B cell (primary cell): ENCODE results near the gene IL4. TPM values are rescaled to one million over a fixed set of nuclear protein-coding genes. Genes with fewer than 3 reads are reported as not detected.

Source experiments
- ATAC-seq: fragments of 200-7000 bp; cut with Tn5 transposase; one replicate; pipeline ENCODE4 v1.10.0; 2021; ENCODE audit warnings: low read depth, mild to moderate bottlenecking, moderate number of reproducible peaks, moderate library complexity
- CTCF ChIA-PET: fragments of 350-600 bp; sonication (Branson Sonifier 250); formaldehyde crosslinking; loops from one replicate; lab custom pipeline; 2021; ENCODE audit warnings: antibody characterized with exemption, inconsistent platforms; lab: Charles Lee
- POLR2A ChIA-PET: fragments of 350-600 bp; sonication (Branson Sonifier 250); formaldehyde crosslinking; loops from one replicate; lab custom pipeline; 2021; ENCODE audit warnings: antibody characterized with exemption; lab: Charles Lee
- DNase-seq: peaks from one replicate; pipeline ENCODE4 v3.0.0; 2013
- H2AFZ ChIP-seq: 2 replicates; pipeline ENCODE4 v1.6.1; 2012; ENCODE audit warnings: mild to moderate bottlenecking, low read depth, low read length; ENCODE audit not compliant: insufficient read depth, poor library complexity, severe bottlenecking
- H3K27ac ChIP-seq, 2 donors: 1 replicate in 1 of 2; 2 replicates in 1 of 2; pipeline ENCODE4 v1.5.1; 2012 to 2013; ENCODE audit warnings: low read length in 2 of 2, mild to moderate bottlenecking in 2 of 2, moderate library complexity in 1 of 2
- H3K27me3 ChIP-seq, 4 experiments: fragments of 200-600 bp in 1 of 4; sonication (generic) in 1 of 4; replicated peaks in 1 of 4; 1 replicate in 2 of 4; 2 replicates in 2 of 4; pipeline versions ENCODE4 v1.6.1 to v1.7.0; 2013 to 2016; ENCODE audit warnings: low read length in 3 of 4, mild to moderate bottlenecking in 2 of 4, mixed read lengths in 1 of 4, moderate library complexity in 1 of 4; ENCODE audit not compliant: insufficient read depth in 4 of 4, control insufficient read depth in 3 of 4; ENCODE audit errors: control extremely low read depth in 1 of 4
- H3K36me3 ChIP-seq, 2 experiments: replicated peaks in 1 of 2; 1 replicate in 1 of 2; 2 replicates in 1 of 2; pipeline versions ENCODE4 v1.6.1 to v1.7.1; 2013; ENCODE audit warnings: low read length in 1 of 2; ENCODE audit not compliant: insufficient read depth in 2 of 2, control insufficient read depth in 1 of 2; ENCODE audit errors: control extremely low read depth in 1 of 2, extremely low read depth in 1 of 2
- H3K4me1 ChIP-seq, 2 donors: fragments of 200-600 bp in 1 of 2; sonication (generic) in 1 of 2; 1 replicate in 1 of 2; 2 replicates in 1 of 2; pipeline versions ENCODE4 v1.5.1 to v1.6.1; 2013 to 2017; ENCODE audit warnings: low read length in 2 of 2; ENCODE audit not compliant: control insufficient read depth in 2 of 2, insufficient read depth in 2 of 2
- H3K4me2 ChIP-seq: replicated peaks from 2 replicates; pipeline ENCODE3; 2012; ENCODE audit warnings: mild to moderate bottlenecking, low read depth, low read length; ENCODE audit not compliant: poor library complexity, severe bottlenecking
- H3K4me3 ChIP-seq, 5 experiments: fragments of 200-600 bp in 1 of 5; sonication (generic) in 1 of 5; 1 replicate in 3 of 5; 2 replicates in 2 of 5; pipeline versions ENCODE4 v1.5.1 to v1.7.0; 2011 to 2016; ENCODE audit warnings: low read length in 4 of 5, mild to moderate bottlenecking in 4 of 5, low read depth in 2 of 5, control low read depth in 1 of 5, moderate library complexity in 1 of 5; ENCODE audit not compliant: insufficient read depth in 1 of 5; ENCODE audit errors: control extremely low read depth in 1 of 5, extremely low read depth in 1 of 5
- H3K79me2 ChIP-seq: fragments of 200-600 bp; sonication (generic); one replicate; pipeline ENCODE4 v1.6.0; 2016; ENCODE audit warnings: low read length; ENCODE audit not compliant: control insufficient read depth, insufficient read depth
- H3K9ac ChIP-seq: fragments of 200-600 bp; sonication (generic); 2 replicates; pipeline ENCODE4 v1.6.1; 2017; ENCODE audit warnings: mild to moderate bottlenecking, low read length, moderate library complexity
- H3K9me3 ChIP-seq, 3 donors: one replicate each; pipeline versions ENCODE4 v1.6.1 to v1.7.1; 2013; ENCODE audit warnings: low read length in 2 of 3; ENCODE audit not compliant: control insufficient read depth in 2 of 3, insufficient read depth in 1 of 3; ENCODE audit errors: control extremely low read depth in 1 of 3
- H4K20me1 ChIP-seq: 2 replicates; pipeline ENCODE4 v1.6.0; 2012; ENCODE audit warnings: mild to moderate bottlenecking, low read length; ENCODE audit not compliant: insufficient read depth, control insufficient read depth, poor library complexity, severe bottlenecking
- H3K27ac Mint-ChIP-seq: one replicate; pipeline ENCODE4 v1.8.0; 2021; ENCODE audit warnings: mixed read lengths
- H3K27me3 Mint-ChIP-seq: one replicate; pipeline ENCODE4 v1.8.0; 2021; ENCODE audit warnings: mixed read lengths
- H3K4me1 Mint-ChIP-seq: one replicate; pipeline ENCODE4 v1.8.0; 2021; ENCODE audit warnings: mixed read lengths
- H3K4me3 Mint-ChIP-seq: one replicate; pipeline ENCODE4 v1.8.0; 2021; ENCODE audit warnings: mixed read lengths
- H3K9me3 Mint-ChIP-seq: one replicate; pipeline ENCODE4 v1.8.0; 2022; ENCODE audit warnings: mixed read lengths; ENCODE audit not compliant: insufficient read depth
- EZH2 ChIP-seq: IDR thresholded peaks from 2 replicates; pipeline ENCODE4 v1.6.1; 2012; ENCODE audit warnings: borderline replicate concordance, low read depth, mild to moderate bottlenecking, moderate library complexity, low read length; ENCODE audit not compliant: insufficient read depth, poor library complexity, severe bottlenecking
- WGBS: methylation state at CpG from one replicate; pipeline ENCODE4 v1.1.5; 2013; ENCODE audit warnings: missing lambda C conversion rate; ENCODE audit not compliant: insufficient coverage; 5-methylcytosine and 5-hydroxymethylcytosine counted together
- intact Hi-C: fragments of 100-400 bp; cut with micrococcal nuclease; formaldehyde crosslinking; loops from one replicate; pipeline ENCODE4 v1.10.0; 2022
- polyA plus RNA-seq: library from polyadenylated mRNA; depleted of rRNA; stranded (reverse); fragments of >200 nt; gene quantifications from 2 replicates; pipeline ENCODE4 v1.2.3, GENCODE V29; 2012
- total RNA-seq, 2 donors: library from RNA; stranded (reverse); fragments of 120-200 nt in 1 of 2; gene quantifications; 1 replicate in 1 of 2; 2 replicates in 1 of 2; pipeline versions ENCODE4 v1.2.3 to v1.2.4, GENCODE V29; 2013 to 2022
- TF ChIP-seq, protein P1 (sequence below): fragments of 200-600 bp; IDR thresholded peaks from one replicate; pipeline ENCODE4 v1.8.0; 2022; ENCODE audit warnings: antibody characterized with exemption, mild to moderate bottlenecking

The IL4 gene
- total and polyA plus RNA-seq, 2 donors (not counting 1 experiment from before 2014, with no cell fraction given) = not detected

DNA sequence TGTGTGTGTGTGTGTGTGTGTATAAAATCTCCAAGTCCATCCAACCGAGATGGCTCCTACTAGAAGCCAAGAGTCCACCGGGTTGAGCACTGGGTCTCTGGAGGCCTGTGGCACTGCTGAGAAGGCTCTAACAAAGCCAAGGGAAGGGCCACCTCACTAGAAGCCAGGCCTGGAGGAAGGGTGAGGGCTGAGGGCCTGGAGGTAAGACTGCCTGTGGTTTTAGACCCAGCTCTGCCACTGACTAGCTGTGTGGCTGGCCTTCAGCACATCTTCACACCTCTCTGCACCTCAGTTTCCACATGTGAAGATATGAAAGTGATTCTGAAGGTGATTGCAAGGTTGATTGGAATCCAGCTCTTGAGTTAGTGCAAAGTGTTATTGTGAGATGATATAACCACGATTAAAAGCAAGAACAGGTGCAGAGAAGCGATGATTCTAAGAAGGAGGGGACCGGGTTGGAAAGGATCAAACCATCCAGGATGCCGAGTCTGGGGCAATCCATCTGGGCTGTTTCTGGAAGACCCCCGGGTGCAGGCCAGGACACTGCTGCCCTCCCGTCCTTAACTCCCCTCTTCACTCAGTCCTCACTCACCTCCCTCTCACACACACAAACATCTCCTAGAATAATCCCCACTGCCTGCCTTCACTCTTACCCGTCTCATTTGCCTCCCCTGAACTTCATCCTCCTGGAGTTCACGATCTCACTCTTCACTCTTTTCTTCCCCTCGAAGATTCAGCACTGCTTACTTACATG, 2.3 kb downstream of the IL4 start:
- peaks cover 2% of the 10 kb centered on the region for H3K27me3 Mint-ChIP-seq
- no peak overlapping the region for H3K4me3 Mint-ChIP-seq
- Histone ChIP-seq H3K36me3 (no peaks in the 10 kb centered on the region), H3K9ac (no peak overlapping the region), H3K4me1 (peaks cover 4 to 14% of the 10 kb centered on the region in 2 donors), H3K4me2 (no peak overlapping the region), H2AFZ (no peak overlapping the region), H3K79me2 (no peaks in the 10 kb centered on the region), H3K27me3 (no peaks in the 10 kb centered on the region), H4K20me1 (no peaks in the 10 kb centered on the region), H3K27ac (no peak overlapping the region), H3K4me3 (no peak overlapping the region), H3K9me3 (no peaks in the 10 kb centered on the region)
- no peak overlapping the region for H3K27ac Mint-ChIP-seq
- POLR2A ChIA-PET = no interaction called here
- intact Hi-C loops = no loop called here
- no peak for TF ChIP-seq EZH2
- TF ChIP-seq, protein P1, sequence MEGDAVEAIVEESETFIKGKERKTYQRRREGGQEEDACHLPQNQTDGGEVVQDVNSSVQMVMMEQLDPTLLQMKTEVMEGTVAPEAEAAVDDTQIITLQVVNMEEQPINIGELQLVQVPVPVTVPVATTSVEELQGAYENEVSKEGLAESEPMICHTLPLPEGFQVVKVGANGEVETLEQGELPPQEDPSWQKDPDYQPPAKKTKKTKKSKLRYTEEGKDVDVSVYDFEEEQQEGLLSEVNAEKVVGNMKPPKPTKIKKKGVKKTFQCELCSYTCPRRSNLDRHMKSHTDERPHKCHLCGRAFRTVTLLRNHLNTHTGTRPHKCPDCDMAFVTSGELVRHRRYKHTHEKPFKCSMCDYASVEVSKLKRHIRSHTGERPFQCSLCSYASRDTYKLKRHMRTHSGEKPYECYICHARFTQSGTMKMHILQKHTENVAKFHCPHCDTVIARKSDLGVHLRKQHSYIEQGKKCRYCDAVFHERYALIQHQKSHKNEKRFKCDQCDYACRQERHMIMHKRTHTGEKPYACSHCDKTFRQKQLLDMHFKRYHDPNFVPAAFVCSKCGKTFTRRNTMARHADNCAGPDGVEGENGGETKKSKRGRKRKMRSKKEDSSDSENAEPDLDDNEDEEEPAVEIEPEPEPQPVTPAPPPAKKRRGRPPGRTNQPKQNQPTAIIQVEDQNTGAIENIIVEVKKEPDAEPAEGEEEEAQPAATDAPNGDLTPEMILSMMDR = no peak
- no peaks in the 10 kb centered on the region for H3K9me3 Mint-ChIP-seq
- peaks cover 16% of the 10 kb centered on the region for H3K4me1 Mint-ChIP-seq
- CTCF ChIA-PET = no interaction called here
- ATAC-seq = no peak
- DNase-seq = no peak
- WGBS = 91% methylated on average over 6 of the region's 11 CpGs

DNA sequence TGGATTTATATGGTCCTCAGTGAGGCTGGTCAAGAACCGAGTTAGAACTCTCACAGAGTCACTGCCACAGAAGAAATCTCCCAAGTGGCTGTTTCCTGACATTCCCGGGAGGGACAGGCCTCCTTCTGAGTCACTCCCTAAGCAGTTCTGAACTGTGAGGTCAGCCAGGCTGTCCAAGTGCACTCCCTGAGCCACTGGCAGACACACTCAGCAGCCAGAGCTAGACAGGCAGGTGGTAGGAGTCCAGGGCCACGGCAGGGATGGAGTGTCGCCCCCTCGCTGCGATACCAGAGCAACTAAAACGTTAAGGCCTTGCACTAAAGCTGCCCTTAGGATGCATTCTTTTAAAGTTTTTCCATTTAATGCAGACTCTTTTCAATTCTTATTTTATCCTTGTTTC, 3.4 kb downstream of the IL4 start:
- H3K36me3 ChIP-seq = no peaks in the 10 kb centered on the region
- Mint-ChIP-seq H3K4me1 (peaks cover 27% of the 10 kb centered on the region), H3K27me3 (no peaks in the 10 kb centered on the region), H3K27ac (no peak overlapping the region), H3K4me3 (no peak overlapping the region), H3K9me3 (no peaks in the 10 kb centered on the region)
- no peak for DNase-seq
- H3K27me3 ChIP-seq = no peaks in the 10 kb centered on the region
- H3K4me1 ChIP-seq = peaks cover 15 to 24% of the 10 kb centered on the region in 2 donors
- no peak overlapping the region for H3K4me3 ChIP-seq
- CTCF ChIA-PET = no interaction called here
- no peak for ATAC-seq
- H3K9ac ChIP-seq = no peak overlapping the region
- no peaks in the 10 kb centered on the region for H3K79me2 ChIP-seq
- H3K4me2 ChIP-seq = no peak overlapping the region
- H4K20me1 ChIP-seq = no peaks in the 10 kb centered on the region
- no peak overlapping the region for H2AFZ ChIP-seq
- no peaks in the 10 kb centered on the region for H3K9me3 ChIP-seq
- POLR2A ChIA-PET = no interaction called here
- intact Hi-C loops = no loop called here
- no peak overlapping the region for H3K27ac ChIP-seq
- WGBS = 63% methylated on average over 4 of the region's 7 CpGs
- TF ChIP-seq EZH2 = no peak
- TF ChIP-seq, protein P1 = no peak
